GM10266 (cell line): ENCODE results near the gene CLVS2.
A peak's percentile ranks its signal among the peaks of the same experiment; 100 is the strongest.

Experiments
- DNase-seq: peaks from one replicate; pipeline ENCODE4 v3.0.0; 2012; ENCODE audit errors: extremely low spot score
- TF ChIP-seq, protein P1 (sequence below): IDR thresholded peaks from 2 replicates; pipeline ENCODE4 v1.5.1; 2012; ENCODE audit warnings: mild to moderate bottlenecking, low read depth; ENCODE audit not compliant: control insufficient read depth, insufficient read depth; ENCODE audit errors: missing control alignments

The CLVS2 gene

DNA sequence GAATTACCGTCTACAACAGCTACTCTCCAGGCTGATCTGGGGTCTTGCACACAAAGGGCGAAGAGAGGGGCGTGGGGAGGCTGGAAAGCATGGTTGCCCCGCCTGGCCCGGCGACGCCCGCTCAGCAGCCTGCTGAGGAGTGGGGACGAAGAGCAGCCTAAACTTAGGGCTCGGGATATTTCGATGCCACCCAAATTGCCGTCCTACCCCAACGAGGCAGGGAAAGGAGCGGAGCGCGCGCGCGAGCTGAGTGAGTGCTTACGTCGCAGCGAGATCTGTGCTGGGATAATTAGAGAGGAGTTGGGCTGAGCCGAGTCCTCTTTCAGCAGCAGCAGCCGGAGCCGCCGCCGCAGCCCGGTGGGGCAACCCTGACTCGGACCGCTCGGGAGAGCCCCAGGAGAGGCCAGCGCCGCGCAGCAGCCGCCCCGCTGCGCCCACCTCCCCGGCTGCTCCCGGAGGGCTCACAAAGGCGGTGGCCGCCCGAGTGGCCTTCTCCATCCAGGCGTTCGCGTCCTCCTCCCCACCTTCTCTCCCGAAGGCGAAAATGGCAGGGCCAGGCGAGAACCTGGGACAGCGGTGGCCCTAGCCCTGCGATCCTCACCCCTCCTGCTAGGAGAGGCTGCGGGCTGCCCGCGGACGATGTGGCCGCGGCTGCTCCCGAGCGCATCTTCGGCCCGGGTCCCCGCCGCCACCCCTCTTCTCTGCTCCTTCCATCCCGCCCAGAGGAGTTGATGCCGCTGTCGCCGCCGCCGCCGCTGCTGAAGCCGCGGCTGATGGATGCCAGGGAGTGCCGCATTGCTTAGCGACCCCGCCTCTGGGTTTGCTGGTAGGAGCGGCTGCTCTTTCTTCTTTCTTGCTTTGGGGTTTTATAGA lies at the start of gene CLVS2:
Gene CLVS2 (plus strand): TSS at position 315 of the 873 bp plus-strand sequence. CDS start 1,543 bp downstream, outside the sequence.
- DNase-seq = no peak
- TF ChIP-seq, protein P1, sequence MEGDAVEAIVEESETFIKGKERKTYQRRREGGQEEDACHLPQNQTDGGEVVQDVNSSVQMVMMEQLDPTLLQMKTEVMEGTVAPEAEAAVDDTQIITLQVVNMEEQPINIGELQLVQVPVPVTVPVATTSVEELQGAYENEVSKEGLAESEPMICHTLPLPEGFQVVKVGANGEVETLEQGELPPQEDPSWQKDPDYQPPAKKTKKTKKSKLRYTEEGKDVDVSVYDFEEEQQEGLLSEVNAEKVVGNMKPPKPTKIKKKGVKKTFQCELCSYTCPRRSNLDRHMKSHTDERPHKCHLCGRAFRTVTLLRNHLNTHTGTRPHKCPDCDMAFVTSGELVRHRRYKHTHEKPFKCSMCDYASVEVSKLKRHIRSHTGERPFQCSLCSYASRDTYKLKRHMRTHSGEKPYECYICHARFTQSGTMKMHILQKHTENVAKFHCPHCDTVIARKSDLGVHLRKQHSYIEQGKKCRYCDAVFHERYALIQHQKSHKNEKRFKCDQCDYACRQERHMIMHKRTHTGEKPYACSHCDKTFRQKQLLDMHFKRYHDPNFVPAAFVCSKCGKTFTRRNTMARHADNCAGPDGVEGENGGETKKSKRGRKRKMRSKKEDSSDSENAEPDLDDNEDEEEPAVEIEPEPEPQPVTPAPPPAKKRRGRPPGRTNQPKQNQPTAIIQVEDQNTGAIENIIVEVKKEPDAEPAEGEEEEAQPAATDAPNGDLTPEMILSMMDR = no peak

- DNase-seq = peak; percentile 4
Measured at GRCh38 chr6:122947355-122947754, 48.7 kb upstream of the CLVS2 start.

GRCh38 chr6:122953766-122954165 lies 42.3 kb upstream of the CLVS2 start:
- no peak for DNase-seq
- TF ChIP-seq, protein P1 = no peak

More at GRCh38 chr6:122947355-122947754, 48.7 kb upstream of the CLVS2 start:
- TF ChIP-seq, protein P1 = no peak

DNA sequence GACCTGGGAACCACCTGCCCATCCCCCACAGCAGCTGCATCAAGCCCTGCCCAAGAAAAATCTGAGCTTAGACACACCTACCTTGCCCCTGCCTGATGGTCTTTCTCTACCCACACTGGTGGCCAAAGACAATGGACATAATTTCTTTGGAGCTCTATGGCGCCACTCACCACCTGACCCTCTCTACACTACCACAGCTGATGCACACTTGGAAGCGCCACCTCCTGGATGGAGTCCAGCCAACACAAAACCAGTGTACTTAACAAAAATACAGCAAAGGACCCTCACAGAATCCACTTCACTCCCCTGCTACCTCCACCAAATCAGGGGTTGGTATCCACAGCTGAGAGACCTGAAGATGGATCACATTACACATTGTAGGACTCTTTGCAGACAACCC lies 39.7 kb upstream of the CLVS2 start:
- DNase-seq = no peak
- TF ChIP-seq, protein P1 = no peak

DNA sequence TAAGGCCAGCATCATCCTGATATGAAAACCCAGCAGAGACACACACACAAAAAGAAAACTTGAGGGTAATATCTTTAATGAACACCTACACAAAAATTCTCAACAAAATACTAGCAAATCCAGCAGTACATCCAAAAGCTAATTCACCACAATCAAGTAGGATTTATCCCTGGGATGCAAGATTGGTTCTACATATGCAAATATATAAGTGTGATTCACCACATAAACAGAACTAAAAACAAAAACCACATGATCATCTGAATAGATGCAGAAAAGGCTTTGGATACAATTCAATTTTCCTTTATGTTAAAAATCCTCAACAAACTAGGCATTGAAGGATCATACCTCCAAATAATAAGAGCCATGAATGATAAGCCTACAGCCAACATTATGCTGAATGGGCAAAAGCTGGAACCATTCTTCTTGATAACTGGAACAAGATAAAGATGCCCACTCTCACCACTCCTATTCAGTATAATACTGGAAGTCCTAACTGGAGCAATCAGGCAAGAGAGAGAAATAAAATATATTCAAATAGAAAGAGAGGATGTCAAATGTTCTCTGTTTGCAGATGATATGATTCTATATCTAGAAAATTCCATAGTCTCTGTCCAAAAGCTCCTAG lies 33.9 kb upstream of the CLVS2 start:
- TF ChIP-seq, protein P1 = no peak

DNA sequence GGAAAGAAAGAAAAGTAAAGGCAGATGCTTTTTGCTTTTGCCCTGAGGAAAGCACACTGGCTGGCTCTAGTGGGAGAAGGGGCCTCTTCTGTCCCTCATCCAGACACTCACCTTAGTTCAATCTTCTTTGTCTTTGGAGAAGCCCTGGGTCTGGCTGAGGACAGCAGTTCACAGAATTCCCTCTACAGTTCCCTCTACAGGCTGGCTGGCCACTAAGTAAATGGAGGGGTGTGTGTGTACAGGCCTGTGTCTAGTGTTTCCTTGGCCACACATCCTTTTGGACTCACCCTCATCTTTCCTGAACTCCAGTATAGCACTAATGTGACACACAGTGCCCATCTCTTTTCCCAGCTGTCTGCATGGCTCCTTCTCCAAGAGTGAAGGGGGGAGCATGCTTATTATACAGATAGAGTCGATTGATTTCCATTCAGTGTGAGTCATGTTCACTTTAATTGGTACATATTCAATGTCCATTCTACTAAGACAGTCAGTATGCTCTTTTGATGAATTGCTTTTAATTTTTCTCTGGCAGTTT lies 26.0 kb upstream of the CLVS2 start:
- DNase-seq = no peak

More for the DNA sequence above, 33.9 kb upstream of the CLVS2 start:
- no peak for DNase-seq

More for the DNA sequence above, 26.0 kb upstream of the CLVS2 start:
- TF ChIP-seq, protein P1 = no peak
